ENCODE results near the gene CCDC28B. TPM values are rescaled to one million over a fixed set of nuclear protein-coding genes. Genes with fewer than 3 reads are reported as not detected.

The CCDC28B gene
- total and polyA plus RNA-seq, 2 of the 13 experiments (the other 11 are each of a cell fraction or from before 2014, with no cell fraction given): 2.6 to 3.5 TPM

DNA sequence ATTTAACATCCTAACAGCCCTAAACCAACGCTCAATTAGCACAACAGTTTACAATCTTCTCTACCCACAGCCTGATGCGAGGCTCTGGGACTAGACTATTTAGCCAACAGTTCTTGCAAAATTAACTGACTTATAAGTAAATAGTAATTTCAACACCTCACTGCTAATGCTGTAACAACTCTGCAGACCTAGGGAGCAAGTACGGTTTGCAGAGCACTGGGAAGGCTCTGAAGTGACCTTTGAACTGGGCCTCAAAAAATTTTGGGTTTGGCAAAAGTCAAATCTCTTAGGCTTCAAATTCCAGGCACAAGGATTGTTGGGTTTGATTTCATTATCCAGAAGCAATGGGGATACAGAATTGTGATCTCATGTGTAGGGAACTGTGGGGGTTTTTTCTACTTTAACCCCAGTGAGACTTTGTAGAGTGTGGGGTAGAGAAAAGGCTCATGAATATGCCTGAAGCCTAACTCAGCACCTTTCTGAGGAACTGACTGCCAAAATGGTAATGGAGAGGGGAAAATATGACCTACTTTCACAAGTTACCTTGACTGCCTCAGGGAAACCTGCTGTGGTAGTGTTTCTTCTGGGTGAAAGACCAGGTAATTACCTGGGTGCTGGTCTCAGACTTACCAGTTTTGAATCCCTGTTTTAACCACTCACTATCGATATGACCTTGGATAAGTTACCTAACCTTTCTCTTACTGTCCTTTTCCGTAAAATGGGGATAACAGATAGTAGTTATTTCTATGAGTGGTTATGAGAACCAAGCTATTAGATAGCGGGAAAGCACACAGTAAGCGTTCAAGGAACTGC is 21.8 kb upstream of the CCDC28B start (continued):
- no peak for TF ChIP-seq PRPF4 (IDR thresholded peaks at IDR 0.05; ENCODE audit: low read depth, low read length, poor library complexity, severe bottlenecking)
- TF ChIP-seq SIN3B (IDR thresholded peaks at IDR 0.05; ENCODE audit: low read length): no peak
- TF ChIP-seq KMT2B (CRISPR knock-in tag; IDR thresholded peaks at IDR 0.05): no peak; the same call in 1 of the 2 replicates
- TF ChIP-seq ZNF607 (CRISPR knock-in tag; IDR thresholded peaks at IDR 0.05; ENCODE audit: borderline replicate concordance): no peak
- TF ChIP-seq NFYB (CRISPR knock-in tag; IDR thresholded peaks at IDR 0.05): no peak
- no peak for TF ChIP-seq MTA1 (CRISPR knock-in tag; IDR thresholded peaks at IDR 0.05; ENCODE audit: borderline replicate concordance)
- TF ChIP-seq ZNF703 (CRISPR knock-in tag; IDR thresholded peaks at IDR 0.05; ENCODE audit: borderline replicate concordance): 0 out of 2 replicates have a peak, but pooled peaks have one; percentile 23
- no peak for TF ChIP-seq ISX (CRISPR knock-in tag; conservative IDR thresholded peaks at IDR 0.05)
- TF ChIP-seq PAX8 (CRISPR knock-in tag; IDR thresholded peaks at IDR 0.05; ENCODE audit: borderline replicate concordance): no peak
- no peak for TF ChIP-seq ZNF572 (CRISPR knock-in tag; IDR thresholded peaks at IDR 0.05)
- TF ChIP-seq, protein P1, sequence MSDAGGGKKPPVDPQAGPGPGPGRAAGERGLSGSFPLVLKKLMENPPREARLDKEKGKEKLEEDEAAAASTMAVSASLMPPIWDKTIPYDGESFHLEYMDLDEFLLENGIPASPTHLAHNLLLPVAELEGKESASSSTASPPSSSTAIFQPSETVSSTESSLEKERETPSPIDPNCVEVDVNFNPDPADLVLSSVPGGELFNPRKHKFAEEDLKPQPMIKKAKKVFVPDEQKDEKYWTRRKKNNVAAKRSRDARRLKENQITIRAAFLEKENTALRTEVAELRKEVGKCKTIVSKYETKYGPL (CRISPR knock-in tag; IDR thresholded peaks at IDR 0.05): no peak
- TF ChIP-seq, protein P2, sequence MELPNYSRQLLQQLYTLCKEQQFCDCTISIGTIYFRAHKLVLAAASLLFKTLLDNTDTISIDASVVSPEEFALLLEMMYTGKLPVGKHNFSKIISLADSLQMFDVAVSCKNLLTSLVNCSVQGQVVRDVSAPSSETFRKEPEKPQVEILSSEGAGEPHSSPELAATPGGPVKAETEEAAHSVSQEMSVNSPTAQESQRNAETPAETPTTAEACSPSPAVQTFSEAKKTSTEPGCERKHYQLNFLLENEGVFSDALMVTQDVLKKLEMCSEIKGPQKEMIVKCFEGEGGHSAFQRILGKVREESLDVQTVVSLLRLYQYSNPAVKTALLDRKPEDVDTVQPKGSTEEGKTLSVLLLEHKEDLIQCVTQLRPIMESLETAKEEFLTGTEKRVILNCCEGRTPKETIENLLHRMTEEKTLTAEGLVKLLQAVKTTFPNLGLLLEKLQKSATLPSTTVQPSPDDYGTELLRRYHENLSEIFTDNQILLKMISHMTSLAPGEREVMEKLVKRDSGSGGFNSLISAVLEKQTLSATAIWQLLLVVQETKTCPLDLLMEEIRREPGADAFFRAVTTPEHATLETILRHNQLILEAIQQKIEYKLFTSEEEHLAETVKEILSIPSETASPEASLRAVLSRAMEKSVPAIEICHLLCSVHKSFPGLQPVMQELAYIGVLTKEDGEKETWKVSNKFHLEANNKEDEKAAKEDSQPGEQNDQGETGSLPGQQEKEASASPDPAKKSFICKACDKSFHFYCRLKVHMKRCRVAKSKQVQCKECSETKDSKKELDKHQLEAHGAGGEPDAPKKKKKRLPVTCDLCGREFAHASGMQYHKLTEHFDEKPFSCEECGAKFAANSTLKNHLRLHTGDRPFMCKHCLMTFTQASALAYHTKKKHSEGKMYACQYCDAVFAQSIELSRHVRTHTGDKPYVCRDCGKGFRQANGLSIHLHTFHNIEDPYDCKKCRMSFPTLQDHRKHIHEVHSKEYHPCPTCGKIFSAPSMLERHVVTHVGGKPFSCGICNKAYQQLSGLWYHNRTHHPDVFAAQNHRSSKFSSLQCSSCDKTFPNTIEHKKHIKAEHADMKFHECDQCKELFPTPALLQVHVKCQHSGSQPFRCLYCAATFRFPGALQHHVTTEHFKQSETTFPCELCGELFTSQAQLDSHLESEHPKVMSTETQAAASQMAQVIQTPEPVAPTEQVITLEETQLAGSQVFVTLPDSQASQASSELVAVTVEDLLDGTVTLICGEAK (IDR thresholded peaks at IDR 0.05): no peak
- TF ChIP-seq, protein P2 (CRISPR knock-in tag; IDR thresholded peaks at IDR 0.05): no peak
- TF ChIP-seq, protein P3, sequence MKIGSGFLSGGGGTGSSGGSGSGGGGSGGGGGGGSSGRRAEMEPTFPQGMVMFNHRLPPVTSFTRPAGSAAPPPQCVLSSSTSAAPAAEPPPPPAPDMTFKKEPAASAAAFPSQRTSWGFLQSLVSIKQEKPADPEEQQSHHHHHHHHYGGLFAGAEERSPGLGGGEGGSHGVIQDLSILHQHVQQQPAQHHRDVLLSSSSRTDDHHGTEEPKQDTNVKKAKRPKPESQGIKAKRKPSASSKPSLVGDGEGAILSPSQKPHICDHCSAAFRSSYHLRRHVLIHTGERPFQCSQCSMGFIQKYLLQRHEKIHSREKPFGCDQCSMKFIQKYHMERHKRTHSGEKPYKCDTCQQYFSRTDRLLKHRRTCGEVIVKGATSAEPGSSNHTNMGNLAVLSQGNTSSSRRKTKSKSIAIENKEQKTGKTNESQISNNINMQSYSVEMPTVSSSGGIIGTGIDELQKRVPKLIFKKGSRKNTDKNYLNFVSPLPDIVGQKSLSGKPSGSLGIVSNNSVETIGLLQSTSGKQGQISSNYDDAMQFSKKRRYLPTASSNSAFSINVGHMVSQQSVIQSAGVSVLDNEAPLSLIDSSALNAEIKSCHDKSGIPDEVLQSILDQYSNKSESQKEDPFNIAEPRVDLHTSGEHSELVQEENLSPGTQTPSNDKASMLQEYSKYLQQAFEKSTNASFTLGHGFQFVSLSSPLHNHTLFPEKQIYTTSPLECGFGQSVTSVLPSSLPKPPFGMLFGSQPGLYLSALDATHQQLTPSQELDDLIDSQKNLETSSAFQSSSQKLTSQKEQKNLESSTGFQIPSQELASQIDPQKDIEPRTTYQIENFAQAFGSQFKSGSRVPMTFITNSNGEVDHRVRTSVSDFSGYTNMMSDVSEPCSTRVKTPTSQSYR (CRISPR knock-in tag; IDR thresholded peaks at IDR 0.05; ENCODE audit: borderline replicate concordance): 0 out of 2 replicates have a peak, but pooled peaks have one; percentile 20
- peak; percentile 31; the same call in 1 of the 2 replicates for TF ChIP-seq FOXJ3 (CRISPR knock-in tag; IDR thresholded peaks at IDR 0.05; ENCODE audit: borderline replicate concordance)
